Hematopoietic multipotent progenitor cell treated with erythropoietin and hydrocortisone succinate and interleukin-3 and kit ligand, for 6 days (in vitro differentiated cells): ENCODE data around the gene BFSP2.
A peak's percentile ranks its signal among the peaks of the same experiment; 100 is the strongest.
"Not testable (repeated sequence)": the region's sequence is repeated elsewhere in the genome, so short reads cannot be mapped to it uniquely, and the experiment has no call there.

Source experiments
- DNase-seq: peaks from one replicate; pipeline ENCODE4 v3.0.0-alpha.2; 2015

The BFSP2 gene

GRCh38 chr3:133487204-133487603 lies 87.3 kb downstream of the BFSP2 start:
- no peak for DNase-seq

DNA sequence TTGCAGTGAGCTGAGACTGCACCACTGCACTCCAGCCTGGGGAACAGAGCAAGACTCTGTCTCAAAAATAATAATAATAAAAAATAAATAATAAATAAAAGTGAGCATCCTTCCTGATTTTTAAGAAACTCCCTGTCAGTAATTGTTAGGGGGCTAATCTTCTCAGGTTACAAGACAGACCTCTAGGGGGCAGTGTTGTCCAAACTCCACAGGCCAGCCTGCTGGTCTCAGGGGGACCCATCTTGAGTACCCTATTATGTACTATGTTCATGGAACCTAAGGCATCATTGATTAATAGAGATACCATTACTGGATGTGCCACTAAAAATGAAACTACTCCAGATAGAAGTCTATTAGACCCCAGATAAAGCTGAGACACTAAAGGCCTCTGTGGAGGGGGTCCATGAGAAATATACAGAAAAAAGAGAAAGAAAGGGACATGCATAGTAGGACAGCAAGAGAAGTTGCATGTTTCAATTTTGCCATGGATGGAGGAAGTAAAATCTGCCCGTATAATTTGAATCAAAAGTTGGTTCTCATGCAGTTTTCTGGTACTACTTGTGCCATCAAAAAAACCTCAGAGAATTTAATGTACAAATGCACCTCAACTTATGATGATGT lies 88.2 kb downstream of the BFSP2 start:
- DNase-seq, result peak; percentile 71

- DNase-seq, result peak; percentile 16
Observed at GRCh38 chr3:133488785-133489367, 89.0 kb downstream of the BFSP2 start.

GRCh38 chr3:133489466-133490085 lies 89.7 kb downstream of the BFSP2 start:
- no peak for DNase-seq

DNA sequence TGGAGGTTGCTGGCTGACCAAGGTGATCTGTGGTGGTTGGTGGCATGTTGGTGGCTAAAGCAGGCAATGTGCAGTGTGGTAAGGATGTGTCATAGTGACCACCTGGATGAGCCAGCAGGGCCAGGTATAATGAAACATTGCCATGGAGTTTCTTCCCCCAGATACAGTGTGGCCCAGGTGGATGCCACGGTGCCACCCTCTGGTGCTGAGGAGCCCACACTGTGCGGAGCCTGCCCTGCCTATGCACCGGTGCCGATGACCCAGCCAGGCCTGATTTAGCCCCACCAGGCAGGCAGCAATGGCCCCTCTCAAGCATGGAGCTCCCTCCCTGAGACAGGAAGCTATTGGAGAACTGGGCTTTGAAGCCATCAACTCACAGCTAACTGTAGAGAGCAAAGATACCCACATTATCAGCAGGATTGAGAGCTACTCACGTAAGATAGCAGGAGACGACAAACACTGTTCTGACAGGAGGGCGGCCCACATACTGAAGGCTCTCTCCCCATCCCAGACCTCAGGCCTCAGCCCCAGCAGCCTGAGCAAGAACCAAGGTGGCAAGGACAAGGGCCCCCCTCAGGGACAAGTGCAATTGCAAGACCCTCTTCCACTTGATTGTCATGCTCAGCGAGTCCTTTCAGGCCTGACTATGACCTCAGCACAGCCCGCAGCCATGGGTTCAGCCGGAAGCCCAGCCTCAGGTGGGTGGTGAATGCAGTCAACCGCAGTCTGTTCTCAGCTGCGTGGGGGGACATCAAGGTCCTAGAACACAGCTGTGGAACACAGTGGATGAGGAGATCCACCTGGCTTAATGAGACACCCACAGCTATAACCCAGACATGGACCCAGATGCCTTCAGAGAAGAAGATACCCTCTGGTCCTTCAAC lies 90.9 kb downstream of the BFSP2 start:
- DNase-seq, result no peak

DNA sequence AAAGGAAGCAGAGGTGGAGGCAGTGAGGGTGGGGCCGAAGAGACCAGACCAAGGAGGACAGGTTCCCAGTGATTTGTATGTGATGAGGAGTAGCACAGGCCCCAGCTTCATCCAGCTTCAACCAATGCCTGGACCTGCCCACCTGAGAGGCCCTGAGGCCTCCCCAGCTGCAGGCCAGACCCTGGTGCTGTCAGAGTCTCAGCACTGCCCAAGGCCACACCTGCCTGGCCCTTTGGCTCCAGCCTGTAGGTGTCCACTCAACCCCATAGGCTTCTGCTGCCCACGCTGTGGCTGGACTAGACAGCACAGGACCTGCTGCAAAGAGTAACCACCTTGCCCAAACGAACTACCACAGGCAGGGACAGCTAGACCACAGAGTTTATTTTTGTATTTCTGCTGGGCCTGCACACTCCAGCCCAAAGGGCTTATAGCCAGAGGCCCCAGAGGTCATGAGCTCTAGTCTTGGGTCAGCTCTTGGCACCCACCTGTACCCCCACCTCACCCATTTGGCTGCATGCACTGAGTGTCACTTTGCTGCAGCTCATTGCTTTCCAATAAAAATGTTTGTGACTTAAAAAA lies 91.7 kb downstream of the BFSP2 start:
- no peak for DNase-seq

GRCh38 chr3:133492159-133492741 lies 92.4 kb downstream of the BFSP2 start:
- DNase-seq, result no peak

GRCh38 chr3:133494469-133494868 lies 94.6 kb downstream of the BFSP2 start:
- DNase-seq, result peak; percentile 35

DNA sequence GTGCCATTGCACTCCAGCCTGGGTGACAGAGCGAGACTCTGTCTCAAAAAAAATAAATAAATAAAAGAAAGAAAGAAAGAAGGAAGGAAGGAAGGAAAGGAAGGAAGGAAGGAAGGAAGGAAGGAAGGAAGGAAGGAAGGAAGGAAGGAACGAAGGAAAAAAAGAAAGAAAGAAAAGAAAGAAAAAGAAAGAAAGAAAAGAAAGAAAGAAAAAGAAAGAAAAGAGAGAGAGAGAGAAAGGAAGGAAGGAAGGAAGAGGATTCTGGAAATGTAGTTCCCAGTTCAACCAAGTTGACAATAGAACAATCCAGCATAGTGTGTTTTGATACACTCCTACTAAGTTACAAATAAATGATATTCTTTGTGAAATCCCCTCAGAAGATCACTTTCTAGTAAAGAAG lies 102.7 kb downstream of the BFSP2 start:
- not testable (repeated sequence) for DNase-seq

GRCh38 chr3:133503409-133503808 lies 103.6 kb downstream of the BFSP2 start:
- DNase-seq, result no peak

- no peak for DNase-seq
Observed at GRCh38 chr3:133504736-133505135, 104.9 kb downstream of the BFSP2 start.

DNA sequence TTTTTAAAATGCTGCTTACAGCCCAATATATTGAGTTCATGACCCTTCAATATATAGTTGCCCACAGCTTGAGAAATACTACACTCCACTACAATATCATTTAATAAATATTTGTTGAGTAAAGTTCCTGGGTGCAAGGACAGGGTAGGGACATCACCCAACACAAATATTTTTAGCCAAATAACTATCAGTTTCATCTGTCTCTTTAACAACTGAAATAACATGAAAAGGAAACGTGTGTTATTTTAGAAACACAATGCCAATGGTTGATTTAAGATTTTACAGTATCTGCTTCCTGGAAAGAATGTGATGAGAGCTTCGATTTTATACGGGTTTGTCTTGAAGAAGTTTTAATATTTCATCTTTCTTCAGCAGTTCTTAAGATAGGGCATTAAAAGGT lies 106.0 kb downstream of the BFSP2 start:
- no peak for DNase-seq

GRCh38 chr3:133506215-133506901 lies 106.5 kb downstream of the BFSP2 start:
- DNase-seq, result peak; percentile 27

DNA sequence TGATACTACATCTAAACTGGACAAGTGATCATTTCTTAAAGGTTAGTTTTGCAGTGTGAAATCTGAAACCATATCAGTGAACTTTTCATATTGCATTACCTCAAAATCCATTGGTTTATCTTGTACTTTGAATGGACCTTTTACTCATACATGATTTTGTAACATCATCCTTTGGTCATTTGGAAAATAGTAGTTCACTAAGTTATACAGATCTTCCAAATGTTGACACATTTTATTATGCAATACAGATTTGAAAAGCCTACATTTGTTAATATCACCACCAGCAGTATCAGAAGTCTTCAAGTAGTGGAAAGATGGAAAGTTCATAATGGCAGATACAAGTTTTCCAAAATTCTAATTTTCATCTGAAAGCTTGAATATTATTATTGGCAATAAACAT lies 109.6 kb downstream of the BFSP2 start:
- DNase-seq, result no peak

DNA sequence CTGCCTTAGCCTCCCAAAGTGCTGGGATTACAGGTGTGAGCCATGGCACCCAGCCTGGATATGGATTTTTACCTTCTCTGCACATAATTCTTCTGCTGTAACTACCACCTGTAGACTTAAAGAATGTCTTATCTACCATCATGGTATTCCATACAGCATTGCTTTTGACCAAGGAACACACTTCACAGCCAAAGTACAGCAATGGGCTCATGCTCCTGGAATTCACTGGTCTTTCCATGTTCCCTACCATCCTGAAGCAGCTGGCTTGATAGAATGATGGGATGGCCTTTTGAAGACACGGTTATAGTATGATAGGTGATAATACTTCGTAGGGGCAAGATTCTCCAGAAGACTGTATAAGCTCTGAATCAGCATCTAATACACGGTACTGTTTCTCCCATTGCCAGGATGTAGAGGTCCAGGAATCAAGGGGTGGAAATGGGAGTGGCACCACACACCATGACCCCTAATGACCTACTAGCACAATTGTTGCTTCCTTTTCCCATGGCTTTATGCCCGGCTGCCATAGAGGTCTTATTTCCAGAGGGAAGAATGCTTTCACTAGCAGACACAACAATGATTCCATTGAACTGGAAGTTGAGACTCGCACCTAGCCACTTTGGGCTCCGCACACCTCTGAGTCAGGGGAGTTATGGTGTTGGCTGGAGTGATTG lies 112.7 kb downstream of the BFSP2 start:
- no peak for DNase-seq

- DNase-seq, result no peak
Observed at GRCh38 chr3:133514418-133514817, 114.6 kb downstream of the BFSP2 start.

DNA sequence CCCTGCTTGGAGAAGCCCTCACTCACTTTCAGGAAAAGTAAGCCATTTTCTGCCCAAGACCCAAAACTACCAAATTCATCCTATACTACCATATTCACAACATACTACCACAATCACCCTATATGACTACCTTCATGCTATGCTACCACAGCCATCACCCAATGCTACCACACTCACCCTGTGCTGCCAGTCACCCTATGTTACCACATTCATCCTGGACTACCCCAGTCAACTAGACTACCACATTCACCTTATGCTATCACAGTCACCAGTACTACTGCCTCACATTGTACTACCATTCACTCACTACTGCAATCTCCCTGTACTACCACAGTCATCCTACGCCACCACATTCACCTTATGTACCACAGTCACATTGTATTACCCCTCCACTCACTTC lies 115.3 kb downstream of the BFSP2 start:
- no peak for DNase-seq

DNA sequence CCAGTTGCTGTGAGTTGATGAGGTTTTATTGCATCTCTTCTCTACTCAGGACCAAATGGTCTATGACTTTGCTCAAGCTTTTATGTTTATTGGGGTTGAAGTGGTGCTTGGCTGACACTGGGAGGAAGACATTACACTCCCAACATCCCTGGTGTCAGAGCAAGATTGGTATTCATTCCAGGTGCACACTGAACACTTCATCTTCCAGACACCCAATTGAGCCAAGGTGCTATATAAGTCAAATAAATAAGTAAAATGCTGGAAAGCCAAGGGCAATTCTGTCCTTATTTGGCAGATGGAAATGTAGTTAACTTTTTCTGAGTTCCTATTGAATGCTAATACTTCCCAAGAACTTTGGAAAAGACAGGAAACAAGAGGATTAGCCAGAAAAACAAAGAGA lies 120.4 kb downstream of the BFSP2 start:
- no peak for DNase-seq

- DNase-seq, result not testable (repeated sequence)
Observed at GRCh38 chr3:133520938-133521337, 121.1 kb downstream of the BFSP2 start.

- no peak for DNase-seq
Observed at GRCh38 chr3:133521946-133522345, 122.1 kb downstream of the BFSP2 start.

DNA sequence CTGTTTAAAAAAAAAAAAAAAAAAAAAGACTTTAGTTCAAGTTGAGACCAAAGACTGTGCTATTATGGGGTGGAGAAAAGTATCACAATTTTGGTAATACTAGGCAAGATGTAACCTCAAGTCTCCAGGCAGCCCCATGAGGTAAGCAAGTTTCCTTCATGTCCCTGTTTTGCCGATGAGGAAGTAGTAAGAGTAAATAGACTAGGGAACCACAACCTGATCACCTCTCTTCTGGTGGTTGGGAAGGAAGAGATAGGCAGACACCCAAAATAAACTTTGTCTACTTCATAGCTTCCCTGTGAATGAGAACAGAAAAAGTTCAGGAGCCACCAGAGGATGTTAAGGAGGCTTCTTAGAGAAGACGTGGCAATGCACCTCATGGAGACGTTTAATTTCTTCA lies 123.9 kb downstream of the BFSP2 start:
- DNase-seq, result not testable (repeated sequence)
